Measurements from ENCODE around the gene USP25.
A peak's percentile ranks its signal among the peaks of the same experiment; 100 is the strongest.

The USP25 gene, protein sequence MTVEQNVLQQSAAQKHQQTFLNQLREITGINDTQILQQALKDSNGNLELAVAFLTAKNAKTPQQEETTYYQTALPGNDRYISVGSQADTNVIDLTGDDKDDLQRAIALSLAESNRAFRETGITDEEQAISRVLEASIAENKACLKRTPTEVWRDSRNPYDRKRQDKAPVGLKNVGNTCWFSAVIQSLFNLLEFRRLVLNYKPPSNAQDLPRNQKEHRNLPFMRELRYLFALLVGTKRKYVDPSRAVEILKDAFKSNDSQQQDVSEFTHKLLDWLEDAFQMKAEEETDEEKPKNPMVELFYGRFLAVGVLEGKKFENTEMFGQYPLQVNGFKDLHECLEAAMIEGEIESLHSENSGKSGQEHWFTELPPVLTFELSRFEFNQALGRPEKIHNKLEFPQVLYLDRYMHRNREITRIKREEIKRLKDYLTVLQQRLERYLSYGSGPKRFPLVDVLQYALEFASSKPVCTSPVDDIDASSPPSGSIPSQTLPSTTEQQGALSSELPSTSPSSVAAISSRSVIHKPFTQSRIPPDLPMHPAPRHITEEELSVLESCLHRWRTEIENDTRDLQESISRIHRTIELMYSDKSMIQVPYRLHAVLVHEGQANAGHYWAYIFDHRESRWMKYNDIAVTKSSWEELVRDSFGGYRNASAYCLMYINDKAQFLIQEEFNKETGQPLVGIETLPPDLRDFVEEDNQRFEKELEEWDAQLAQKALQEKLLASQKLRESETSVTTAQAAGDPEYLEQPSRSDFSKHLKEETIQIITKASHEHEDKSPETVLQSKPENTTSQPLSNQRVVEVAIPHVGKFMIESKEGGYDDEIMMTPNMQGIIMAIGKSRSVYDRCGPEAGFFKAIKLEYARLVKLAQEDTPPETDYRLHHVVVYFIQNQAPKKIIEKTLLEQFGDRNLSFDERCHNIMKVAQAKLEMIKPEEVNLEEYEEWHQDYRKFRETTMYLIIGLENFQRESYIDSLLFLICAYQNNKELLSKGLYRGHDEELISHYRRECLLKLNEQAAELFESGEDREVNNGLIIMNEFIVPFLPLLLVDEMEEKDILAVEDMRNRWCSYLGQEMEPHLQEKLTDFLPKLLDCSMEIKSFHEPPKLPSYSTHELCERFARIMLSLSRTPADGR

DNA sequence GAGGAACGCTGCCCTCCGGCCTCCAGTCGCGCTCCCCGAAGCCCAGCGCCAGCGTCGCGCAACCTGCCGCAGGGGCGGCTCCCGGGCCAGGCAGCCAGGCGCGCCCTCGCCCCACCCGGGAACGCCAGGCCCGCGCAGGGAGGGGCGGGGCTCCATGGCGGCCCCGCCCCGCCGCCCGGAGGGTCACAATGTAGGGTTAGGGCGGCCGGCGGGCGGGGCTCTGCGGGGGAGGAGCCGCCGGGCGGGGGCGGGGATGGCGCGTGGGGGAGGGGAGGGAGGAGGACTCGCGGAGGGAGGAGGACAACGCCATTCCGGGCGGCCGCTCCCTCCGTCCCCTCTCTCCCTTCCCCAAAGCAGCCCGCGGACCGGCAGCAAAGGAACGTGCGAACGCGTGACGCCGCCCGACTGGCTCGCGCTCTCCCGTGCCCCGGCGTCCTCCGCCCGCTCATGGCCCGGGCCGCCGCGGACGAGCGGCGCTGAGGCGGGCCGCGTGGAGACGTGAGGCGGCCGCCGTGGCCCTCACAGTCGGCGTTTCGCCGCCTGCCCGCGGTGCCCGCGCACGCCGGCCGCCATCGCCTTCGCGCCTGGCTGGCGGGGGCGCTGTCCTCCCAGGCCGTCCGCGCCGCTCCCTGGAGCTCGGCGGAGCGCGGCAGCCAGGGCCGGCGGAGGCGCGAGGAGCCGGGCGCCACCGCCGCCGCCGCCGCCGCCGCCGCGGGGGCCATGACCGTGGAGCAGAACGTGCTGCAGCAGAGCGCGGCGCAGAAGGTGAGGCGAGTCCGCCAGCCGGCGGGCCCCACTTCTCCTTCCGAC lies at the start of gene USP25:
Gene USP25, plus strand, starts transcription at position 309 of the 810 bp plus-strand sequence. Its CDS starts 412 bp downstream, at position 721.
- DNase-seq, result peak; percentile 90

- DNase-seq, result no peak
Measured at GRCh38 chr21:15682186-15682895, 47.4 kb upstream of the USP25 start.

- DNase-seq, result no peak
Measured at GRCh38 chr21:15682977-15683376, 46.8 kb upstream of the USP25 start.

DNA sequence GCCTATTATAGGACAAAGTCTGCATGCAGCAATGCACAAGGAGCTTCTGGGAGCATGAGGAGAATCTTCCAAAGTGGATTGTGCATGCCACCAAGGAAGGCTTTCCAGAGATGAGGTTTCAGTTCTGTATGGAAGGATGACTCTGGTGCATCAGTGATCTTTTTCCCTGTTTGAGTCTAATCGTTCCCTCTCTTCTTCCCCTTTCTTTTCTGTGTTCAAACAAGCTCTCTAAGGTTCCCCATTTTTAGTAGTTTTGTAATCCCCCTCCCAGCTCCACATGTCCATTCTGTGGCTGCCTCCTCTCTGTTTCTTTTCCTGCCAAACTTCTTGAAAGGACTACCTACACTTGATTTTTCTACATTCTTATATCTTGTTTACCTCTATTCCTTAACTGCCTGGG lies 43.3 kb upstream of the USP25 start:
- DNase-seq, result no peak

DNA sequence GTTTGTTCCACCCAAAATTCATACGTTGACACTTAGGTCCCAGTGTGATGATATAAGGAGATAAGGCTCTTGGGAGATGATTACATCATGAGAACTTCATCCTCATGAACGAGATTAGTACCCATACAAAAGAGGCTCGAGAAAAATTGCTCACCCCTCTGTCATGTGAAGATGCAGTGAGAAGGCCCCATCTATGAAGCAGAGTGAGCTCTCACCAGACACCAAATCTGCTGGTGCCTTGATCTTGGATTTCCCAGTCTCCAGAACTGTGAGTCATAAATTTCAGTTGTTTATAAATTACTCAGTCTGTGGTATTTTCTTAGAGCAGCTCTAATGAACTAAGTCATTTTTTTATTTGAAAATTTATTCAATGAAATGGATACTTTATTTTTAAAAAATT lies 42.6 kb upstream of the USP25 start:
- no peak for DNase-seq

- DNase-seq, result no peak
Measured at GRCh38 chr21:15688016-15688415, 41.8 kb upstream of the USP25 start.

- DNase-seq, result no peak
Measured at GRCh38 chr21:15688809-15689208, 41.0 kb upstream of the USP25 start.

- no peak for DNase-seq
Measured at GRCh38 chr21:15692711-15693110, 37.1 kb upstream of the USP25 start.

DNA sequence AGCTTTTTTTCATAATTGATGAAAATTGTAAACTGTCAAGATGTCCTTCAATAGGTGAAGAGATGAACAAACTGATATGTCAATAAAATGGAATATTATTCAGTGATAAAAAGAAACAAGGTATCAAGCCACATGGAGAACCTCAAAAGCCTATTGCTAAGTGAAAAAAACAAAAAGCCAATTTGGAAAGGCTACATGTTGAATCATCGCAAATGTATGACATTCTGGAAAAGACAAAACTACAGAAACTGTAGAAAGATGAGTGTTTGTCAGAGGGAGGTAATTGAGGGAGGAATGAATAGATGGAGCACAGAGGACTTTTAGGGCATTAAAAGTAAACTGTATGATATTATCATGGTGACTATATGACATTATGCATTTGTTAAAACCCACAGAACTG lies 34.5 kb upstream of the USP25 start:
- DNase-seq, result no peak

DNA sequence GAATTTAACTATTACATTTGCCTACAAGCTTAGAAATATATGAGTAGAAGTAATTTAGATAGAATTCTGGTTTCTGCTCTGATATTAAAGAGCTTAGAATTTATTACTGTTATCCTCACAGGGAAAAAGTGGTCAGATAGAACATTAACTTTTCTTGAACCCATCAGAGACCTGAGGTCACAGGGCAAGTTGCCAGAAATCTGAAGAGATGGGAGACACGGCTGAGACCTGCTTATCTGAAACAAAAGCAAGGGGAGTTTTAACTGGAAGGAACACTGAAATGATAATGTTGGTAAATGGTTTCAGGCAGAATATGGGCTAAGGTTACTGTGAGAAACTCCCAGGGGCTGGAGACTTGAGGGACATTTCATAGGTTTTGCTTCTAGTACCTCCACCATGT lies 28.0 kb upstream of the USP25 start:
- DNase-seq, result no peak

- no peak for DNase-seq
Measured at GRCh38 chr21:15703932-15704331, 25.9 kb upstream of the USP25 start.

GRCh38 chr21:15706696-15707095 lies 23.1 kb upstream of the USP25 start:
- no peak for DNase-seq

GRCh38 chr21:15713412-15713811 lies 16.4 kb upstream of the USP25 start:
- DNase-seq, result no peak

- no peak for DNase-seq
Measured at GRCh38 chr21:15718711-15719110, 11.1 kb upstream of the USP25 start.

DNA sequence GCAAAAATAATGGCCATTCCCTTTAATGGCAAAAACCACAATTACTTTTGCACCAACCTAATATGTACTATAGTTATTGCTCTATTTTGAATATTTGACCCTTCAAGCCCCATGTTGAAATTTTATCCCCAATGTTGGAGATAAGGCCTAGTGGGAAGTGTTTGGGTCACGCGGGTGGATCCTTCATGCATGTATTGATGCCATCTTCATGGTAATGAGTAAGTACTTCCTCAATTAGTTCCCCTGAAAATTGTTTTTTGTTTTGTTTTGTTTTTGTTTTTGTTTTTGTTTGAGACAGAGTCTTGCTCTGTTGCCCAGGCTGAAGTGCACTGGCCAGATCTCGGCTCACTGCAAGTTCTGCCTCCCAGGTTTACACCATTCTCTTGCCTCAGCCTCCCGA lies 9.8 kb upstream of the USP25 start:
- DNase-seq, result no peak

GRCh38 chr21:15722591-15723324 lies 7.0 kb upstream of the USP25 start:
- no peak for DNase-seq

- no peak for DNase-seq
Measured at GRCh38 chr21:15725949-15726348, 3.8 kb upstream of the USP25 start.

DNA sequence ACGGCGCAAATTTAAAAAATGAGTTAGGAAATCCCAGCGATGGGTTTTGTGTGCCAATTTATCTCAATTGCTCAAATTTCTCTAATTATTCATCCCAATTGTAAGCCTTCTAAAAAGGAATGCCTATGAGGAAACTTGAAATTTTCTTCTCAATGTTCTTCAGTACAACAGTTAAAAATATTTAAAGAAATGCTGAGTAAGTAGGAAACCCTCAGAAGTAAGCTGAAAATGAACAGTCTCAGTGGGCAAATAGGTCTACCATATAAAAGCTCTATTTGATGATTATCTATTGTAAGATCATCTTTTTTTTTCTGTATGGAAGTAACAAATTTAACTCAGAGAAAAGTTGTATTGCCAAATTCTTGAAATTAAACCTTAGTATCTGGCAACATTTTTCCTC lies 1.7 kb upstream of the USP25 start:
- DNase-seq, result no peak

DNA sequence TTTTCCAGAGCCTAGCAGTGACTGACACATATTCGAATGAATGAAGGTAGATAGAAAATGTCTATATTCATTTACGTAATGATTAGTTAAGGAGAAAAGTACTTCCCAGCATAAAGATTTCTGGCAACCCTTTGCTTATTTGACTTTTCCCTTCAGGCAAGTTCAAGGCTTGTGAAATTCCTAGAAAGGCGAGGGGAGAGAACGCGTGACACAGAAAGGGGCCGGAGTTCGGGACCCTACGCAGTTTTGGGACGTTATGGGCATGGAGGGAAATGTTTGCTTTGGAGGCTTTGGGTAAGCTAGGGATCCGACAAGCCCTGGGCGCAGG lies 472 bp upstream of the USP25 start:
- DNase-seq, result no peak

GRCh38 chr21:15730484-15731242 lies 881 bp downstream of the USP25 start:
- no peak for DNase-seq

GRCh38 chr21:15731243-15731613 lies 1.4 kb downstream of the USP25 start:
- no peak for DNase-seq
